GM21381 (cell line): ENCODE measurements around the gene FAM13A.
"Not testable (repeated sequence)": the region's sequence is repeated elsewhere in the genome, so short reads cannot be mapped to it uniquely, and the experiment has no call there.

Experiments
- ATAC-seq: cut with Tn5 transposase; IDR thresholded peaks from one replicate; pipeline ENCODE4 v1.9.1; 2021; ENCODE audit warnings: mild to moderate bottlenecking, moderate library complexity; ENCODE audit not compliant: unreplicated experiment

FAM13A gene

DNA sequence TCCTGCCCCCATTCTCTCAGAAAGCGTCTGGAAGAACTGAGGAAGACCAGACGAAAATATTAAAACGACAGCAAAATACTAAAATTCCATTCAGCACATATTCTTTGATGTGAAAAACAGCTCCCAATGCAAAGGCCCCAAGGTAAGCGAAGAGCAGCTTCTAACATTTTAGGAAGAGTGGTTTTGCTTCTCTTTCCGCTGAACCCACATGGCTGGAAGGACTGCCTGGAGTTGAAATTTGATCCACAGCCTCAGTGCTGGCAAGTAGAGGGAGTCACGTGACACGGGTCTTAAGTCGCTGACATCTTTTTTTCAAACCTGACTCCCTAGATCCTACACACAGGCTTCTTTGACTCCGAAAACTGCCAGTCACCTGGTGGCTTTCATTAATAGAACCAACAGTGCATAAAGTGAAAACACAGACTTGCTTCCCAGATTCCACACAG lies at the start of gene FAM13A:
Gene FAM13A (minus strand): TSS at position 233 of the 446 bp plus-strand sequence. CDS start 221 bp downstream, at position 12.
- ATAC-seq, result no peak

DNA sequence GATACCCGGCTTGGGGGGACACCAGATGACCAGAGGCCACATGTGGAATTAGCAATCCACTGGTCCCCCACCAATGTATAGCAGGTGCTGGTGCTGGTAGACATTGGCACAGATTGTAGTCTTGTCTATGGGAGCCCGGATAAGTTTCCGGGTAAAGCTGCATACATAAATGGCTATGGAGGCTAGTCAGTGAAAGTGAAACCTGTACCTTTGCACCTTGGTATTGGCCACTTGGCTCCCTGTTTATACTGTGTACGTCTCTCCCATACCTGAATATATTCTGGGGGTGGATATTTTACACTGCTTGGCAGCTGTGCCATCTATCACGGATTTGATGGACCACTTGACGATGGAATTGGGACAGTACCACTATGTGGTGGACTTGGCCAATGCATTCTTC lies 48.7 kb upstream of the FAM13A start:
- no peak for ATAC-seq

DNA sequence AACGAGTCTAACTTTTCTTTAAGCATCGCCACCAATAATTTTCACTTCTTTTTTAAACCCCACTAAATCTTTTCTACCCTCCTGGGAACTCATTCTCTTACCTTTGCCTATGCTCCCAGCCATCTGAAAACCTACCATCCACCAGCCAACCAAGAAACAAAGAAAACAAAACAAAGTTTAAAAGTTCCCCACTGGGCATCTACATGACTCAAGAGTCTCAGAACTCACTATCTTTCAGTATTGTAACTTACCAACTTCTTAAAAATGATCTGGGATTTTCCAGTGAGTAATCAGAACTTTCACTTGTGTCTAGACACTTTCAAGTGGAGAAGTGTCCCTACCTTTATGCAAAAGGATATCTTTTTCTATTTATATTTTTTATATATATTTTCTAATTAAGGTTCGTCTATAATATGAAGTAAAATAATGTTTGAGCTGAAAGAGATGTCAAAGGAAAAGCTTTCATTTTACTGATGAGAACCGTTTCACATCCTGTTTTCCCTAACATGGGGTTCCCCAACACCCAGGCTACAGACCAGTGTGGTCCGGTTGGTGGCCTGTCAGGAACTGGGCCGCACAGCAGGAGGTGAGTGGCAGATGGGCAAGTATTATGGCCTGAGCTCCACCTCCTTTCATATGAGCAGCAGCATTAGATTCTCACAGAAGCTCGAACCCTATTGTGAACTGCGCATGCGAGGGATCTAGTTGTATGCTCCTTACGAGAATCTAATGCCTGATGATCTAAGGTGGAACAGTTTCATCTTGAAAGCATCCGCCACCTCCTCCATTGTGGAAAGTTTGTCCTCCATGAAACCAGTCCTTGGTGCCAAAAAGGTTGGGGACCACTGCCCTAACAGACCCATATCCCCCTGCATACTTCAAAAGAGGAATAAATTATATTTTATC lies 44.5 kb upstream of the FAM13A start:
- peak; percentile 95 for ATAC-seq

DNA sequence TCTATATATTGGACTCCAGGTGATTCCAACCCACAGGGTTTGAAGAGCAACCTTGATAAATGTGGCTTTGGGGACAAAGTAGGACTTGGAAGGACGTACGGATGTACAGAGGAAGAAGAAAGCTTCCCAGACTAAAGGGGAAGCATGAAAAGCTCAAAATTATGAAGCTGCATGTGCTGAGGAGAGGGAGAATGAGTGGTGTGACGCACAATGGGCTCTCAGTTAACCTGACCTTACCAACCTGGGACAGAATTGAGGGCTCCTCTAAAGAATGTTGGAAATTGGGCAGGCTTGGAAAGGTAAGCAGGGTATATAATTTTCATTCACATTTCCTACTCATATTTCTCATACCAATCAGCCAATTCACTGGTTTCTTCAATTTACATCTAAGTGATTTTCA lies 43.9 kb upstream of the FAM13A start:
- peak; percentile 12 for ATAC-seq

DNA sequence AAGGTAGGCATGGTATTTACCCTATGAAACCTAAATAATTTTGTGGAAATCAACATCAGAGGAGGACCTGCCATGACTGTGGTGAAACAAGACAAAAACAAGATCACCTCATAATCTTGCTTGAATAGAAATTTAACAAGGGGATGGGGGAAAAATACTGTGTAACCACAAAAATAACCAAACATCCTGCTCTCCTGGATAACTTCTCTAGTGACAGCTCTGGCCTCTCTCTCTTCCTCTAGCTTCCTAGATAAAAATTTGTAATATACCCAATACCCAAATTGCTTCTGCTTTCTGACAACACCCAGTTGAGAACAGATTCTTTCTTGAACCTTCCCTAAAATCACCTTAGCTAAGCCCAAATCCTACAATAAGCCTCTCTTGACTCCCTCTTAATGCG lies 42.5 kb upstream of the FAM13A start:
- ATAC-seq, result no peak

DNA sequence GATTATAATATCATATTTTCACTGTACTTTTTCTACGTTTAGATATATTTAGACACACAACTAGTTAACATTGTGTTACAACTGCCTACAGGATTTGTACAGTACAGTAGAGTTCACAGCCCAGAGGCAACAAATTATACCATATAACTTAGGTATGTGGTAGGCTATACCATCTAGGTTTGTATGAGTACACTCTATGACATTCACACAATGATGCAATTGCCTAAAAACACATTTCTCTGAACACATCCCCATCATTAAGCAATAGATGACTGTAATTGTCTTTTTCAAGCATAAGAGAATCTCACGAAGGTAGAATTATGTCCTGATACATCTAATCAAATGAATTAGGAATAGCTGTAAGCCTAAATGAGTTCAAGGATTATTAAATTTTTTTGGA lies 42.0 kb upstream of the FAM13A start:
- ATAC-seq, result no peak

DNA sequence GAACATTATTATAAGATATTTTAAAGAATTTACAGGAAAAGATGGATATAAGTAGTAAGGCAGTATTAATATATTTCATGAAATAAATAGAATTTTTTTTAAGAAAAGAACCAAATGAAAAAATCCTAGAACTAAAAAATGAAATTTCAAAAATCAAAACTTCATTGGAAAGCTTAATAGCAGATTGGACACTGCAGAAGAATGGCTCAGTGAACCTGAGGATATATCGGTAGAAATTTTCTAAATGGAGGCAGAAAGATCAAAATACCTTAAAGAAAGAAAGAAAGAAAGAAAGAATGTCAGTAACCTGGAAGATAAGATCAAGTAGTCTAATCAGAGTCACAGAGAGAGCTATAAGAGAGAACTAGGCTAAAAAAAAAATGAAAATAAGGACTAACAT lies 21.3 kb upstream of the FAM13A start:
- ATAC-seq, result no peak

DNA sequence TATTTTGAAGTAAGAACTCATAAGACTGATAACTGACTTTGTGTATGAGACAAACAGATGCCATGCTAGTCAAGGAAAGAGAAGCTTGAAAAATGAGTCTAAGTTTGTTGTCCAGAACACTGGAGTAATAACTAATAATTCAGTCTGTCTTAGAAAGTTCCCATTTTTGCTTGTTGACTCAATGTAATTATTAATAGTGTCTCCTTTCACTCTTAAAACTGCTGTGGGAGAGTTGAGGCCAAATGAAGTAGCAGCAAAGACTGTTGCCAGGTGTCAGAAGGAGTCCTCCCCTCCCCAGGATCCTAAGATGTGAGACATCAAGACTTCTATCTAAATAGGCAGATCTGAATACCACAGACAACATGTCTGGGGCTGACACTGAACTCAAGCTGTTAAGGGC lies 20.8 kb upstream of the FAM13A start:
- ATAC-seq, result no peak

DNA sequence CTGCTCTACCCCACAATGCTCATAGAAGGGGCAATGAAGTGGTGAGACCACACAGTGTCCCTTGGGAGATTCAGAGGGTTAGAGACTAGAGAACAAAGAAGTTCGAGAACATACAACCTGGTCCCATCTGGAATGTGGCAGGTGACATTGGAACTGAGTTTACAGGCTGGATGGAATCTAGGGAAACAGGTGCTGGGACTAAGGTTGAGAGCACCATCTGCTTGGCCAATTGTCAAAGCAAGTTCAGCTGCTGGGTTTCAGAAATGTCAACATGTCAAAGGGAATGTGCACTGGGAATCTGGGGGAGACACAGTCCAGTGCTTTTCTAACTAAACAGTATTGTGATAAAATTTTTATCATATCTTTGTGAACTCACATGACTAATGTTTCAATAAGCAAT lies 15.9 kb upstream of the FAM13A start:
- no peak for ATAC-seq

DNA sequence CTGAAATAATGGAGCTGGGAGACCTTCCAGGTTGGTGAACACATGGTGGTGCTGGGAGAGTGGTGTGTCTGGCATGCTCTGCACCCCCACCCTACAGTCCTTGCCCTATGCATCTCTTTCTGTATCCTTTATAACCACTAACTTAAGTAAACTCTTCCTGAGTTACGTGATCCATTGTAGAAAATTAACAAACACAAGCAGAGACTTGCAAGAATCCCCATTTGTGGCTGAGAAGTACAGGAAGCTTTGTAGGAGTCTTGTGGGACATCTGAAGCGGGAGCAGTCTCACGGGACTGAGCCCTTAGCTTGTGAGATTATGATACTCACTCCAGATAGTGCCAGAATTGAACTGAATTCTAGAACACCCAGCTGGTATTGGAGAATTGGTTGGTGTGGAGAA lies 14.3 kb upstream of the FAM13A start:
- no peak for ATAC-seq

DNA sequence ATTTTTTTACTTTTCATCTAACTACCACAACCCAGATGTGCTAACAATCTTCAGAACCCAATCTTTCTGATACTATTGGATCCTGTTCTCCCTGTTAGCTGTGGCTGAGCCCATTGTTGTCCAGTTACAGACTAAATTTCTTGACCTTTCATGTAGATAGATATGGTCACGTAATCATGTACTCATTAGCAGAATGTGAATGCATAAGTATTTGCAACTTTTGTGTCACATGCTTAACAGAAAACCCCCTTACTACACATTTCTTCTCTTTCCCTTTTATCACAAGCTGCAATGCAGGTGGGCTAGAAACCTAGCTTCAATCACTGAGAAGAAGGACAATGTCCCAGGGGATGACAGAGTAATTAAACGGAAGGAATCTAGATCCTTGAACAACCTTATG lies 13.1 kb upstream of the FAM13A start:
- peak; percentile 43 for ATAC-seq

DNA sequence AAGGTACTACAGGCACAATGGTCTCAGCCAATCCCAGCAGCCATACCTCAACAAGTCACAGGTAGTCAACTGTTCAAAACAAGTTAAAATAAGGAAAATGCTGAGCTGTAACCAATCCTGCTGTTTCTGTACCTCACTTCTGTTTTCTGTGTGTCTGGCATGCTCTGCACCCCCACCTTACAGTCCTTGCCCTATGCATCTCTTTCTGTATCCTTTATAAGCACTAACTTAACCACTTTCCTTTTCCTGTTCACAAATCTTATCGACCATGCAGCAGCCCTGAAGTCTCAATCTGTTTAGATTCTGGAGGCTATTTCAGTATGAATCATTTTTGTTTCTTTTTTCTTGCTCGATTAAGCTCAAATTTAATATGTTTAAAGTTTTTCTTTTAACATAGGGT lies 12.5 kb upstream of the FAM13A start:
- peak; percentile 80 for ATAC-seq

DNA sequence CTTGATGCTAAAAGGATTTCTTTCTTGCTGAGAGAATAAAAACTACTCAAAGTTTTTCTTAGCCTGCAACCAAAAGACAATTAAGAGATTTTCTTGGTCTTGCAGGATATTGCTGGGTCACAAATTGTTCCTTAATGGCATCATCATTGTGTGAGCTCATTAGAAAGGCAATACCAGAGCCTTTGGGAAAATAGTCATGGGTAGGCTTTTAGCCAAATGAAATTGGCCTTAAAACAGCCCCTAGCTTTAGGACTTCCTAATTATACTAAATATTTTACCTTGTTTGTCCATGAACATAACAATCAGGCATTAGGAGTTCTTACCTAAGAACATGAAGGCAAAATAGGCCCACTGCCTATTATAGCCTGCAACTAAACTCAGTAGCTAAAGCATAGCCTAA lies 10.4 kb upstream of the FAM13A start:
- ATAC-seq, result no peak

DNA sequence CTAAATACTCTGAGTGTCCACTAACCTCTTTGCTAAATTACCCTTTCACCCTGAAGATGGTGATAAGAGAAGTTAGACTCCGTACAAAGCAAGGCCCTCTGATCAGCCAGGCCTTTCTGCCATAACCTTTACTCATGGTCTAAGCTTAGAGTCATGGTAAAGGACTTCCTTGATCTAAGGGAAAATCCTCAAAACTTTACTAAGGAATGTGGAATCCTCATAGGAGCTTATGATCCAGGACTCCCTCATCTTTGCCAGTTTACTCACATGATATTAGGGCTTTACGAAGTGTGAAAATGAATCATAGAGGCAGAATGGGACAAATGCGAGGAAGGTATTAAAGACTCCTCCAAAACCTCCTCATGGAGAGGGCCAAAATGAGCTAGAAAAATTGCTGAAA lies 7.9 kb upstream of the FAM13A start:
- ATAC-seq, result no peak

DNA sequence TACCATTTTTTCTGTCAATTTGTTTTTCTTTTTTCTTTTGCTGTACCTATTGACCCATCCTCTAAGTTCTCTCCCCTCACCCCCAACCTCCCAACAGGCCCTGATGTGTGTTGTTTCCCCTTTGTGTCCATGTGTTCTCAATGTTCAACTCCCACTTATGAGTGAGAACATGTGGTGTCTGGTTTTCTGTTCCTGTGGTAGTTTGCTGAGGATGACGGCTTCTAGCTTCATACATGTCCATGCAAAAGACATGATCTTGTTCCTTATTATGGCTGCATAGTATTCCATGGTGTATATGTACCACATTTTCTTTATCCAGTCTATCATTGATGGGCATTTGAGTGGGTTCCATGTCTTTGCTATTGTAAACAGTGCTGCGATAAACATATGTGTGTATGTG lies 859 bp upstream of the FAM13A start:
- ATAC-seq, result not testable (repeated sequence)

DNA sequence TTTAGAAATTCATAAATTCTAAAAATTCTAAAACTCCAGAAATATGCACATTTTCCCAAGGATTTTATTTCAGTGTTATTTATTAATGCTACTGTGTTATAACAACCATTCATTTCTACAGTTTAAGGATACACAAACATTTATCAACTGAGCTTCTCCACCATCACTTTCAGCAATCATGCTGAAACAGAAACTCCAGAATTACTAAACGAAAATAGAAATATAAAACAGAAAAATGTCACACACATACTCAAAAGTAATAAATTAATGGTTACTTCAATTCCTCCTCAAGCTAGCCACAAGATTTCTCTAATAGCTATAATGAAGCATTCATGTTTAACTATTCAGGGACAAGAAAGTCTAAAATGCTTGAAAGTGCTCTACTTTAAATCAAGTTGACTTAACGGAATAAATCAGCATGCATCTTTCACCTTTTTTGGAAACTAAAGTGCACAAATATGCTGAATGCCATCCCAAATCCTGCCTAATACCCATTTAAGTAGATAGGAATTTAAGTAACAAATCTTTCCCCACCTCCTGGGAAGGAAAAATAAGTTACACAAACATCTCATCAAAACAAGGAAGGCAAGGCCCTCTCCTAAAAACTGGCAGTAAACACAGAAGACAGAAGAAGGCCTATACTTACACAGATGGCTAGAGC lies 563 bp downstream of the FAM13A start:
- ATAC-seq, result no peak

DNA sequence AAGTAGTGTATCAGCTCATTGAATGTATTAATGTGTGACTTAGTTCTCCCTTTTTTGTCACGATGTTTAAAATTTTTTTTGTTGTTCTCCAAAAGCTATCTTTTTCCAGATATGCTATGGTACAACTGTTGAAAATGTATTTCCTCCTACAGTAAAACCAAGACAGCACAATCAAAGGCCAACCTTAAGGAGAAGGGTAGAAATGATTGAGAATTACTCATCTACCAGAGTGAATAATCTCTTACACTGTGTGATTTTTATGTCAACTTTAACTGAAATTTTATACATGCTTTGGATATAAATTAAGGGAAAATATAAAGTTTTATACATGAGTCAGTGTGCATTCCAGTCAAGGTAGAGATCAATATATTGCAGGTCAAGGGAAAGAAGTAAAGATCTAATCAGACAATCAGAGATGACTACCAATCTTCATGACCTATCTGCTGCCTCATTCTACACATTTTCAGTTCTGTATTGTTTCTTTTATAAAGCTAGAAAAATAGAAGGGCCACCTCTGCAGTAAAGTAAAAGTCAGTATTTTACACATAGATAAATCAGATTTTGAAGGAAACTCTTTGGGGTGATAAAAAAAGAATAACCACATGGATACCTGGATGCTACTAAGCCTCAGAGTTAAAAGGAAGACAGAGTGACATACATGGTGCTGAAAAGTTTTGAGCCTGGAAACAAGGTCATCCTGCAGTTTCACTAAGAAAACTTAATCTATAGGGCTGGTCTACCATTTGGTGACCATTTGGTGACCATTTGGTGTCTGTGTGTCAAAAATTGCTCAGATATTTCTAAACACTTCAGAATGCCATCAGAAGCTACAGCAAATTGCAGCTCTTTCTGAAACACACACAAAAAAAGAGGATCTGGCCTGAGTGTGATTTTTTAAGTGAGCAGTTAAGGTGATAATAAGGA lies 1.6 kb downstream of the FAM13A start:
- ATAC-seq, result no peak

DNA sequence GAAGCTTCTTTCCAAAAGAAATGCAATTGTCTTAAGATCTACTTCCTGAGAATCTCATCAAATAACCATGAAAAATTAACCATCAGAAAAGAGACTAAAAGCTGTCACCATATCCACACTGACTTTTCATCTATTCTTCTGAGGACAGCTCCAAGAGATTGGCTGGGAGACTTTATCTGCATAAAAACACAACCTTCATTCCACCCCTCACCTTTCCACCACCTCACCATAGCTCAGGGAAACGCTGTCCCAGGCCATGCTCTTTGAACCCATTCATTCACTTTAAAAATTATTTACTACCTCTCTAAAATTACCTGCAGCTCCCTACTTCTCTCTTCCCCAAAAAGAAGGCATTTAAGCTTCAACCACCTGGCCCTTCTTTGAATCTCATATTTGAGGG lies 2.4 kb downstream of the FAM13A start:
- no peak for ATAC-seq

DNA sequence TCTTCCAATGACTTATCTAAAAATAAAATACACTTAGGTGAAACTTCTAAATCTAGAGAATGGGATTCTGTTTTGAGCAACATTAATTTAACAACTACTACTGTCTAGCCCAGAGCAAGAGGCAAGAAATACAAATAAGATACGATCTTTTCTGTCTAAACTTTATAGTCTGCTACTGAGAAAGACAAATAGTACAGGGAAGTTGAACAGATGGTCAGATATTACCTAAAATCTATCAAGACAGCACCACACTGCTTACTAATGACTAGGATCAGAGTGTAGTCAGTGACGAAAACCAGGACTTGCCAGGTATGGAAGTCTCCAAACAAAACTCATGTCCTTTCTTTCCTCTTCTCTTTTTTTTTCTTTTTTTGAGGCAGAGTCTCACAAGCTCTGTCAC lies 7.1 kb downstream of the FAM13A start:
- ATAC-seq, result no peak

DNA sequence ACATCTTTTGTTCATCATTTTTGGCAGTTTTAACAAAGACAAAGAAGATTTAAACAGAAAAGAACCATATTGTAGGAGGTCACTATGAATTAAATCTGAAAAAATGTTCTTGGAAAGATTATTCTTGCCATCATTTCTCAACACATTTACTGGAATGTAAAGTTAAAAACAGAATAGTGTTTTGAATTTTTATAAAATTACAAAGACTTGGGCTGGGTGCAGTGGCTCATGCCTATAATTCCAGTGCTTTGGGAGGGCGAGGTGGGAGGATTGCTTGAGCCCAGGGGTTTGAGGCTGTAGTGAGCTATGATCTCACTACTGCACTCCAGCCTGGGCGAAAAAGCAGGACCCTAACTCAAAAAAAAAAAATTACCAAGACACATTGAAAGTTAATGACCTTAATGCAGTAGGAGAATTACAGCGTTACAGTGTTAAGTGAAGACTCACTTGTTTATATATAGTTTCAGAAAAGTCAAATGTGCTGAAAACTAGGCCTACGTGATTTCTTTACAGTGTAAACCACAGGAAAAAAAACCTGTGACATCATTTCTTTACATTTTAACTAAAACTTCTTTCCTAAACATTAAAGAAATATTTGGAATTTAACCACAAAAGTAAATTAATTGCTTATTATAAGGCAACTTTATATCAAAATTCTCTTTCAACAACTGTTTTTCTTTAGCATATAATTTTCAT lies 7.9 kb downstream of the FAM13A start:
- ATAC-seq, result no peak
